NCI-H1105 (cell line): ENCODE data around the gene DNAJC5.

ENCODE experiments used
- DNase-seq: peaks from one replicate; lab custom pipeline; 2025; lab: John Stamatoyannopoulos, UW

The DNAJC5 gene

GRCh38 chr20:63884506-63885263, 10.2 kb upstream of the DNAJC5 start:
- DNase-seq: no peak

DNA sequence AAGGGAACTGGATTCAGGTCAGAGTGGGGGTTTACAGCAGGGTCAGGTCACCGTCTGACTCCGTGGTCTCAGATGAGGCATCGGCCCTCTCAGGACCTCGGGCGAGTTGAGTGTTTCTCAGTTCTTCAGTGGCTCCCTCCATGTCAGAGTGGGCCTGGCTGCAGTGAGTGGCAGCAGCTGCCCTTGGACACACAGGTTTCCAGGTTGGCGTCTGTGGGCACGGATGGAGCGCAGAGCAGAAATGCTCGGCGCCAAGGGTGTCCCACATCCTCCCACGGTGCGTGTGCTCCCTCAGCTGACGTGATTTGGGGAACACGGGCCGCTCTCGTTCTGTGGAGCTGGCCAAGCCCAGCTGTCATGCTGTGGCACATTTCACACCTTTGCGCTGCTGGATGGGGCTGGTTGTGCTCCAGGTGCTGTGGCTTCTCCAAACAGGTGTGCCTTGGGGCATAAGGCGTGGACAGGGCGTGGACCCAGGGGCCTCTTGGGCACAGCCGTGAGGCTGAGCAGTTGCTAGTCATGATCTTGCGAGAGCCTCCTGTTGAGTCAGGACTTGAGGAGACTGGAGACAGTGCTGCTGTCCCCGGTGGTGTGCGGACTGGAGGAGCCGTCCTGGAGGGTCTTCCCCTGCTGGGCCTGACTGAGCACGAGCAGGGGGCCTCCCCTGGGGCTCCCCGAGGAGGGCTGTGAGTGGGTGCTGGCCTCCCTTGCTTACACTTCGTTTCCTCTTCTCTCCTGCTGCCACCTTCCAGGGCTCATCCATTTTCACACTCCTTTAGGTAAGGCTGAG, 9.5 kb upstream of the DNAJC5 start:
- no peak for DNase-seq

DNA sequence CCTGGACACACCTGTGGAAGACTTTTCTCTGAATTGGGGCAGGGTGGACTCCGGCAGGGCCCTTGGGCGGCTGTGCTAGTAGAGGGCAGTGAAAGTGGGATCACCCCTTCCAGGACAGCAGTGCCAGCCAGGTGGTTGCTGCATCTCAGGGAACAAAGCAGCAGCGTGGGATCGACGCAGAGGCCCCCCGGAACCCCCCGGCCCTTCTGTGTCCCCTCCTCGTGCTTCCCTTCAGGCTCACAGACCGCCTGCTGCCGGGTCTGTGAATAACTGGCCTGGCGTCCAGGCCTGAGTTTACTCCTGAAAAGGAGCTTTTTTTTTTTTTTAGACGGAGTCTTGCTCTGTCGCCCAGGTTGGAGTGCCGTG, 8.9 kb upstream of the DNAJC5 start:
- DNase-seq: no peak

- no peak for DNase-seq
Measured at GRCh38 chr20:63886921-63887320, 8.0 kb upstream of the DNAJC5 start.

DNA sequence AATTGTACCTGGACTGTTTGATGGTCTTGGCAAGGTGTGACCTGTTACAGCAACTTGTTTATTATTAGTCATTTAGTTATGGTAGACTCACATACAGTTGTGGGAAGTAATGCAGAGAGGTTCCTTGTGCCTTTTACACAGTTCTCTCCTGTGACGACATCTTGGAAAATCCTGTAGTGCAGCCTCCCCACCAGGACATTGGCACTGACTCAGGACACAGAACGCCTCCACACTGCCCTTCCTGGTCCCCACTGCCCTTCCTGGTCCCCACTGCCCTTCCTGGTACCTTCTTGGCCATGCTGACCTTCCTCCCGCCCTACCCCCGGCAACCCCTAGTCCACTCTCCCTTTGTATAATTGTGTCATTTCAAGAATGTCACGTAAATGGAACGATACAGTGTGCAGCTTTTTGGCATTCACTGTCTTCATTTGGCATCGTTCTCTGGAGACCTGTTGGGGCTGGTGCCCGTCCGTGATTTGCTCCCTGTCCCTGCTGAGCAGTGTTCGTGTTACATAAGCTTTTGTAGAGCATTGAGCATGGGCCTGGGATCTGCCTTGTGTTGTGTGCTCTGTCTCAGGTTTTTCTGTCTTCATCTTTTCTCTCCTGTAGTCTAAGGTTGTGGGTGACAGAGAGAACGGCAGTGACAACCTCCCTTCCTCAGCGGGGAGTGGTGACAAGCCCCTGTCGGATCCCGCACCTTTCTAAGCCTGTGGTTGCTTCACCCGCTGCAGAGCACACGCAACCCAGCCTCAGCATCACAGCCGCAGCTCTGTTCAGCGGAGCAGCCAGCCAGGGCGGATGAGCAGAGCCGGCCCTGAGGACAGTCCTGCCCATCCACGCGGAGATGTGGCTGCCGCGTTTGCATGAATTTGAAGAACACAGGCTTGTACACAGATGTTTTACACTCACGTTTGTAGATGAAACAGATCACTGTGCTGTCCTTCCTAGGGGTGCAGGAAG, 5.4 kb upstream of the DNAJC5 start:
- no peak for DNase-seq

DNA sequence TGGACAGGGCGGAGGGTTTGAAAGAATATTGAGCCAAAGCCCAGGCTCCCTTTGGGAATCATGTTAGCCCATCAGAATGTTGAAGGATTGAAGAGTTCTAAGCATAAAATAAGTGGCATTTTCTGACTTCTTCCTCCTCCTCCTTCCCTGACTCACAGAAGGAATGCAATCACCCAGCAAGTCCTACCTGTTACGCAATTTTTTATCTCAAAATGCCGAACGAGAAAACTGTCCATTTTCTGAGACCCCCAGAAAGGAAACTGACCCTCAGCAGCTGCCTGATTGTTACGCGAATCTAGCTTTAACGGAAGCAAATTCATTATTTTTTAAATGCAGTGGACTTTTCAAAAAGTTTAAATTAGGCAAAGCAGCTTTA, 4.7 kb upstream of the DNAJC5 start:
- DNase-seq: no peak

DNA sequence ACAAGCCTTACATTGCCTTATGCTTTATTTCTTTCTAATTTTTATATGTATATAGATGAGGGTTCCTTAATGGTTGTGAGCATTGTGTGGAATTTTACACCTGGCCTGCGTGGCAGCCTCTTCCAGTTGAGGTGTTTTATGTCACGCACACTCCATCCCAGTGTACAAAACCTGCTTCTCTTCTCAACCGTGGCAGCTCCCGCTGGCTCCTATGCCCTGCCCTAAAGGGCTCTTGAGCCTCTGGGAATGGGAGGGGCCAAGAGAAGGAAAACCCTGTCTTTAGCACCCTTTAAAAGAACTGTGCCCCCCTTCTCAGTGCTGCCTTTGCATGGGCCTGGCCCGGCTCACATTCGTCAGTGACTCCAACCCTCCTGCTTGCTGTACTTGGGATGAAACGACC, 4.3 kb upstream of the DNAJC5 start:
- no peak for DNase-seq

DNA sequence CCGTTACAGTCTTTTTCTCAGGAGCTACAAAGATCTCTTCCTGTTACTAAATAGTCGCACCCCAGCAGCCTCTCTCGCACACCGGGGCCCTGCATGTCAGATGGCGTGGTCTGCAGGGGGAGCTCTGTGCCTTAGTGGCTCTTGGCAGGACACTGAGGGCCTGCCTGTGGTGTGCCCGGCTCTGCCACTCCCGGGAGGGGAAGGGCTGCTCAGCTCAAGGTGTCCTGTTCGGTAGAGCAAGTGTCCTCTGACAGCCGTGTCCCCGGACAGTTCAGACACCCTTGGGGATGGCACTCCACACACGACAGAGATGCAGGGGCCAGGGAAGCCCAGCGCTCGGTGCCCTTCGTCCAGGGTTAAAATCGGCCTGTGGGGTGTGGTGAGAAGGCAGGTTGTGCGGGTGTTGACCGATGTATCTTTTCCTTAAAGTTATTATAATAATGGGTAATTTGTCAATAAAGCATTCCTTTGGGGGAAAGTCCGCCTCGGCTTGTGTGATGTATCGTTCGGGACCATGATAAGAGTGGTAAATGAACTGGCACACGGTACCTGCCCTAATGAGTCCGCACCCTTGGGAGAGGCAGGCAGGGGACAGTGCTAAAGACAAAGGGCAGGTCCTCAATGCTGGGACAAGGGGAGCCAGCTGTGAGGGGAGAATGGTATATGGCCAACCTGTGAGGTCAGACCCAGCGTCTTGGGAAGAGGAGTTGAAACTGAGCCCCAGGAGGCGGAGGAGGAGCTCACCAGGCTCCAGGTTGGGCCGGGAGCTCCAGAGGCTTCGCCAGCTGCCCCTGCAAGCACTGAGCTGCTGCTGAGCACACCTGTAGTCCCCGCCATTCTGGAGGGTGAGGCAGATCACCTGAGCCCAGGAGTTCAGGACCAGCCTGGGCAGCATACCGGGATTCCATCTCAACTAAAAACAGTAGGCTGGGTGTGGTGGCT, 3.6 kb upstream of the DNAJC5 start:
- no peak for DNase-seq

- no peak for DNase-seq
Measured at GRCh38 chr20:63892402-63892801, 2.5 kb upstream of the DNAJC5 start.

DNA sequence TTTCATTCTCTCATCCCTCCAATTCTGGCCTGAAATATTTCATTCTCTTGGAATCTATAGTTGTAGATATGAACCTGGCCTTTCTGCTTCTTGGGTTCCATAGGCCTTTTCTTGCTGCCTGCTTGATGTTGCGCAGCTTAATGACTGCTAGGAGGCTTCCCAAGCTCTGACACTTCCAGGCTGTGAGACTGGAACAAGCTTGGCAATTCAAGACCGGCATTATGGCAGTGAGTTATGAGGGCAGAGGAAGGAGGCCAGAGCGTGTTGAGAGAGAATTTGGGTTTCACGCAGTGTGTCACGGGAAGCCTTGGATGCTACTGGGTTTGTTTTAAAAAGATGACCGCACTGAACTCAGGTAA, 948 bp upstream of the DNAJC5 start:
- no peak for DNase-seq

DNA sequence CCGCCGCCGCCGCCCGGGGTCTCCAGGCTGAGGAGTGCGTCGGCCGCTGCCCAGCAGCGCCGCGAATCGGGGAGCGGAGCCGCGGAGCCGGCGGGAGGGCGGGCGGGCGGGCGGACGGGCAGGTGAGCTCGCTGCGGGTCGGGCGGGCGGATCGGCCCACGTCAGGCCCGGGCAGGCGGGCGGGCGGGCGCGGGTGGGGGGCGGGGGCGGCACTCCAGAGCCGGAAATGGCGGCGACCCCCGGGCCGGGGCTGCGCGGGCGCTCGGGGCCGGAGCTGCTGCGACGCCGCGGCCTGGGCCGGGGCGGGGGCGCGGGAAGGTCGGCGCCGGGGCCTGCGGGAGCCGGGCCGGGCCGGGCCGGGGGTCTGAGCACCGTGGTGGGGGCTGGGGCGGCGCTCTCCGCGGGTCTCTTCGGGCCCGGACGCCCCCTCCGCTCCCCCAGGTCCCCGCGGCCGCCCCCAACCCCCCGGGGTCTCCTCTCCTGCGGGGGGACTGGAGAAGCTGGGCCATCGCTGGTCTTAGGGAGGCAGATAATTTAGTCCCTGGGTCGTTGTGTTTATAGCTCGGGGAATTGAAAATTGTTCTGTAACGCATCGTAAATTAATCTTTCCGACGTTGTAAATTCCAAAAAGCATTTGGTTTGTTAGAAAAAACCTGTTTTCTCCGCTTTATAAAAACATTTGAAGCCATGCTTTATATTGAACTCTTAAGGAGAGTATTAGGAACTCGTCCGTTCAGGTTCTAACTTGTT, 451 bp downstream of the DNAJC5 start:
- no peak for DNase-seq

DNA sequence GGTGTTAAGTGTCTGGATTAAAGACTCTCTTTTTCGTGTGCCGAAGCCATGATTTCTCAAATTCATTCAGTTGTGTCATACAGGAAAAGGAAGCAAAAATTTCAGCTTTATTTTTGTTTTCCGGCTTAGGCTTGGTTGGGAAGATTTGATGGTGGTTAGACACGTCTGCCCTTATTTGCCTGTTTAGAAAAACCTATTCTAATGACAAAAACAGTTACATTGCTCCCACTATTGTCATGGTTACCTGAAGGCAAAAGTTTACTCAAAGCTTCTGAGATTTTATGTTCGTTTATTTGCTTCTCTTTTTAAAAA, 982 bp downstream of the DNAJC5 start:
- DNase-seq: no peak

DNA sequence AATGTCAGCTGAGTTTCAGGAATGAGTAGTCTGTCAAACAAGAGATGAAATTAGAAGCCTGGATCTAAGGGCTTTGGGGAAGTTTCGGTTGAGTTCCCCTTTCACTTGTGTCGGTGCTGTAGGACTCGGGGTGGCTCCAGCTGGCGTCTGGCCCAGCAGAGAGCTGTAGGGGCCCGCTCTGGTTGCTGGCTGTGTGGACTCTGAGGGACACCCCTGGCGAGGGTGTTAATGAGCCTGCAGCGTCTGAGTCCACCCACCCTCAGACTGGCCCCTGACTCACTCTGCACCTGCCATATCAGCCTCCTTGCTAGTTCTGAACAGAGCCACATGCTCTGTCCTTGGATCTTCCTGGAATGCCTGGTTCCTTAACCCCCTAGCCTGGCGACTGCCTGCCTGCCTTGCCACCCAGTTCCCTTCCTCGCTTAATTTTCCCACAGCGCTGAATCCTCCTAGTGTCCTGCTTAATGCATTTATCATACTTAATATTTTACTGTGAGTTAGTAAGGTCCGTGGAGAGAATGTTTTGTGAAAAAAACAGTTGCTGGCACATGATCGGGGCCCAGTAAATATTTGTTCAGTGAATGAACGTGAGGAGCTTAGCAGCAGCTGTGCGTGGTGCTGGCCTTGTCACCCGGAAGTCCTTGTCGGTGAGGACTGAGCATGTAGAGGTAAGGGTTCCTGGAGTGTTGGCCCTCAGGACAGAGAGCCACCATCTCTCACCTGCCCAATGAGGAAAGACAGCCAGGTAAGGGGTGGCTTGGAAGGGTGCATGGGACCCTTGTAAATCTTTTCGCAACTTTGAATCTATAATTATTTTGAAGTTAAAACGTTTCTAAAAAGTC, 1.6 kb downstream of the DNAJC5 start:
- DNase-seq: no peak

- no peak for DNase-seq
Measured at GRCh38 chr20:63897978-63898561, 3.1 kb downstream of the DNAJC5 start.

- no peak for DNase-seq
Measured at GRCh38 chr20:63898882-63899558, 4.1 kb downstream of the DNAJC5 start.

GRCh38 chr20:63900413-63900812, 5.5 kb downstream of the DNAJC5 start:
- DNase-seq: no peak

- no peak for DNase-seq
Measured at GRCh38 chr20:63903796-63904561, 9.1 kb downstream of the DNAJC5 start.

GRCh38 chr20:63908008-63908682, 13.2 kb downstream of the DNAJC5 start:
- DNase-seq: no peak
